Left ventricle myocardium inferior (tissue), 1 donor: Measurements from ENCODE around the gene LZTS3. TPM values are rescaled to one million over a fixed set of nuclear protein-coding genes. Genes with fewer than 3 reads are reported as not detected.

ENCODE experiments used
- DNase-seq: peaks from one replicate; pipeline ENCODE4 v3.0.0-alpha.2; 2020
- H3K27ac ChIP-seq: fragments of 200-600 bp; replicated peaks from 2 replicates; pipeline ENCODE4 v1.8.0; 2021
- H3K27me3 ChIP-seq: fragments of 200-600 bp; 2 replicates; pipeline ENCODE4 v1.8.0; 2021; ENCODE audit warnings: low read depth
- H3K36me3 ChIP-seq: fragments of 200-600 bp; 2 replicates; pipeline ENCODE4 v1.8.0; 2021
- H3K4me1 ChIP-seq: fragments of 200-600 bp; 2 replicates; pipeline ENCODE4 v1.8.0; 2021
- H3K4me3 ChIP-seq: fragments of 200-600 bp; 2 replicates; pipeline ENCODE4 v1.8.0; 2021; ENCODE audit warnings: mild to moderate bottlenecking, moderate library complexity
- H3K9me3 ChIP-seq: fragments of 200-600 bp; replicated peaks from 2 replicates; pipeline ENCODE4 v1.8.0; 2021
- intact Hi-C: fragments of 100-400 bp; cut with micrococcal nuclease; formaldehyde crosslinking; loops from one replicate; pipeline ENCODE4 v1.11.0; 2022
- total RNA-seq: library from RNA; stranded (reverse); fragmentation: NEBNext Ultra II Directional; extraction: Animal tissue kit (Norgen Biotek cat#: 25700); gene quantifications from one replicate; pipeline ENCODE4 v1.2.1, GENCODE V29; 2021
- TF ChIP-seq, protein P1 (sequence below): fragments of 200-600 bp; IDR thresholded peaks from 2 replicates; pipeline ENCODE4 v1.8.0; 2021; ENCODE audit warnings: antibody characterized with exemption, mild to moderate bottlenecking, borderline replicate concordance
- donor health status: DM: no; HTN: yes; CAD: no; lungs with severe emphysema.

The LZTS3 gene
- total RNA-seq, 1 donor from 2014 or later: 13.4 TPM

DNA sequence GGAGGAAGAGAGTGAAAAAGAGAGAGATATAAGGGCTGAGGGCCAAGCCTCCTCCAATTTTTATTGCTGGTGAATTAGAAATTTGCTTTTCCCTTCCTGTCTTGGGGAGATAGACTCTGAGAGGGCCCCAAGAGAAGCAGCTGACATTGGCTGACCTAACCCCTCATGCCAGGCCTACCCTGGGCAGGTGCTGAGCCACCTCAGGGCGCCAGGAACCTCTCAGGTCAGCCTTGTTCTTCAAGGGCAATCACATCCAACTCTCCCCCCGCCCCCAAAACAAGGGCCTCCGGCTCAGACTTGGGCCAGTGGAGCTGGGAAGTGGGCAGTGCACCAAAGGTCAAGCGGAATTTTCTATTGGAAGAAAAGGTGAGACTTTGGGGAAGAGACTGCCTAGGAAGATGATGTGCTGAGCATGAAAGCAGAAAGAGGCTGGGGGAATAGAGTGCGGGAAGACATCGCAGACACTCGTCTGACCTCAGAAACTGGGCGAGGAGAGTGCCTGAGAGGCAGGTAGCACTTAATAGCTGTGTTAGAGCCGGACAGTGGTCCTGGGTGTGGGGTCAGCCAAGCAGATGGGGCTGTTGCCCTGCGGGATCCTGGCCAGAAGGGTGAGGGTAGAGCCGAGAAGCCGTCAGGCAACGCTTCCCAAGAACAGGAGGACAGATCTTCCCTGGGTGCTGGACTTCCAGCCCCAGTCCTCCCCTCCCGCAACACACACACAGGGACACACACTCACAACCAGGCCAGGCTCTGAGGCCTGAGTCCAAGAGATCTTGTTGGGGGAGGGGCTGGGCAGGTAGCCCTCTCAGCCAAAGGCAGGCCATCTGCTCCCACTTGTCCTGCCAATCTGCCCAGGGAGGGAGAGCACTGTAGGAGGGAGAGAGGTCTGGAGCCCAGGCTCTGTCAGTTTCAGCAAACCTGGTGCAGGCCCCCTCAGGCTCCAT lies 10.0 kb downstream of the LZTS3 start:
- H3K36me3 ChIP-seq: no peaks in the 10 kb centered on the region
- H3K9me3 ChIP-seq: no peaks in the 10 kb centered on the region
- intact Hi-C loops: no loop called here
- H3K27ac ChIP-seq: peak overlapping the region; percentile 8
- DNase-seq: no peak
- H3K4me1 ChIP-seq: peaks cover 41% of the 10 kb centered on the region
- no peaks in the 10 kb centered on the region for H3K27me3 ChIP-seq
- H3K4me3 ChIP-seq: no peak overlapping the region
- TF ChIP-seq, protein P1, sequence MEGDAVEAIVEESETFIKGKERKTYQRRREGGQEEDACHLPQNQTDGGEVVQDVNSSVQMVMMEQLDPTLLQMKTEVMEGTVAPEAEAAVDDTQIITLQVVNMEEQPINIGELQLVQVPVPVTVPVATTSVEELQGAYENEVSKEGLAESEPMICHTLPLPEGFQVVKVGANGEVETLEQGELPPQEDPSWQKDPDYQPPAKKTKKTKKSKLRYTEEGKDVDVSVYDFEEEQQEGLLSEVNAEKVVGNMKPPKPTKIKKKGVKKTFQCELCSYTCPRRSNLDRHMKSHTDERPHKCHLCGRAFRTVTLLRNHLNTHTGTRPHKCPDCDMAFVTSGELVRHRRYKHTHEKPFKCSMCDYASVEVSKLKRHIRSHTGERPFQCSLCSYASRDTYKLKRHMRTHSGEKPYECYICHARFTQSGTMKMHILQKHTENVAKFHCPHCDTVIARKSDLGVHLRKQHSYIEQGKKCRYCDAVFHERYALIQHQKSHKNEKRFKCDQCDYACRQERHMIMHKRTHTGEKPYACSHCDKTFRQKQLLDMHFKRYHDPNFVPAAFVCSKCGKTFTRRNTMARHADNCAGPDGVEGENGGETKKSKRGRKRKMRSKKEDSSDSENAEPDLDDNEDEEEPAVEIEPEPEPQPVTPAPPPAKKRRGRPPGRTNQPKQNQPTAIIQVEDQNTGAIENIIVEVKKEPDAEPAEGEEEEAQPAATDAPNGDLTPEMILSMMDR: no peak

DNA sequence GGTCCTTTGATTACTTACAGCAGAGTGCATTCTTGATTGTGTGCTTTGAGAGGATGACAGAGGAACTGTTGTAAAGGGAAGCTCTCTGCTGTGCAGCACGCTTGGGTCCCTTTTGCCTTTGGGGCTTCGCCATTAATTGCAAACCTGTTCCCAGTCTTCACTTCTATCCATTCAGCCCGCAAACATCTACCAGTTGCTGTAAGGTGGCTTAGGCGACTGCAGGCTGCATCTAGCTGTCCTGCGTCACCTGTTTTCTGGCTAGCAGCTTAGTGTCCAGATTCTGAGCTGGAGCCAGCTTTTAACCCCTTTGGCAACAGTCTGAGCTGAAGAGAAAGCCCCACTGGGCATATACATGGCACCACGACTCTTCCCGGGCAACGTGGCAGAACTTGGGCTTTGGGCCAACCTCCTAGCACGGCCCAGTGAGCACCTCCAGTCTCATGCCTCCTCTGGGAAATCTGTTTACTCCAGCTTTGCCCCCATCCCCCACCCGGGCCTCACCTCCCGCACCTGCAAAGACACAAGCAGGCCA lies 11.2 kb downstream of the LZTS3 start:
- Histone ChIP-seq H3K27ac (no peak overlapping the region), H3K36me3 (no peaks in the 10 kb centered on the region), H3K4me3 (no peak overlapping the region), H3K27me3 (no peaks in the 10 kb centered on the region), H3K9me3 (no peaks in the 10 kb centered on the region), H3K4me1 (peaks cover 46% of the 10 kb centered on the region)
- intact Hi-C loops: no loop called here
- TF ChIP-seq, protein P1: no peak
- no peak for DNase-seq

- peaks cover 53% of the 10 kb centered on the region for H3K4me1 ChIP-seq
- no peak overlapping the region for H3K27ac ChIP-seq
- TF ChIP-seq, protein P1: no peak
These were observed 11.9 kb downstream of the LZTS3 start for GRCh38 chr20:3161316-3162079.

DNA sequence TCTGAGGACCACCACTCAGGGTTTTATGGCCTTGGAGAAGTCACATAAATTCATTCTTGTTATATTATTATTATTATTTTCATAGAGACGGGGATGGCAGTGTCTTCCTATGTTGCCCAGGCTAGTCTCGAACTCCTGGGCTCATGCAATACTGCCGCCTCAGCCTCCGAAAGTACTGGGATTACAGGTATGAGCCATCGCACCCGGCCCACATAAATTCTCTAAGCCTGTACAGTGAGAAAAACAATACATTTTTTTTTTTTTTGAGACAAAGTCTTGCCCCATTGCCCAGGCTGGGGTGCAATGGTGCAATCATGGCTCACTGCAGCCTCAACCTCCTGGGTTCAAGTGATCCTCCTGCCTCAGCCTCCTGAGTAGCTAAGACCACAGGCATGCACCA lies 12.9 kb downstream of the LZTS3 start:
- peak overlapping the region; percentile 95 for H3K27ac ChIP-seq
- no peaks in the 10 kb centered on the region for H3K9me3 ChIP-seq
- H3K4me1 ChIP-seq: peaks cover 58% of the 10 kb centered on the region
- intact Hi-C loops: no loop called here
- TF ChIP-seq, protein P1: no peak
- DNase-seq: no peak
- peaks cover 6% of the 10 kb centered on the region for H3K36me3 ChIP-seq
- peak overlapping the region; percentile 100 for H3K4me3 ChIP-seq
- H3K27me3 ChIP-seq: no peaks in the 10 kb centered on the region

More at GRCh38 chr20:3161316-3162079, 11.9 kb downstream of the LZTS3 start:
- intact Hi-C loops: no loop called here
- Histone ChIP-seq H3K9me3 (no peaks in the 10 kb centered on the region), H3K36me3 (no peaks in the 10 kb centered on the region), H3K4me3 (no peak overlapping the region), H3K27me3 (no peaks in the 10 kb centered on the region)
- no peak for DNase-seq

DNA sequence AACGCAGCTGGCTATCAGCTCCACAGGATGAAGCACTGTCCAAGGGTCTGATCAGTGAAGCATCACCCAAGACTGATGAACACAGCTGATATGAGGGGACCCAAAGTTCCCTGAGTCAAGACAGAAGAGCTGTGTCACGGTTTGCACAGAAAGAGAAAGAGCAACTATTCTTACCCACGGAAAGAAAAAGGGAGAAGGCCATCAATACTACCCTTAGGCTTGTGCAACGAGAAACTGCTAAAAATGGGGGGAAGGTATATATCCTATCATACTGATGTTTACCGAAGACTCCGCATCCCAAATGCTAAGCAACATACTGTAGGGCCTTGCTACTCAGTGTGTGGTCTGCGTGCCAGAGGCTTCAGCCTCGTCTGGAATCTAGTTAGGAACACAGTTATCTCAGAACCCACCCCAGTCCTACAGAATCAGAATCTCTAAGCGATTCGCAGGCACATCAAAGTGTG lies 14.3 kb downstream of the LZTS3 start:
- H3K4me1 ChIP-seq: peaks cover 65% of the 10 kb centered on the region

More for the DNA sequence above, 14.3 kb downstream of the LZTS3 start:
- H3K4me3 ChIP-seq: peak overlapping the region; percentile 100
- no peaks in the 10 kb centered on the region for H3K27me3 ChIP-seq
- peak overlapping the region; percentile 95 for H3K27ac ChIP-seq
- DNase-seq: no peak
- intact Hi-C loops: no loop called here
- H3K9me3 ChIP-seq: no peaks in the 10 kb centered on the region
- peaks cover 13% of the 10 kb centered on the region for H3K36me3 ChIP-seq
- TF ChIP-seq, protein P1: no peak
